K562 (cell line): Measurements from ENCODE around the gene NR4A2.

Experiments
- EP300 ChIP-seq: IDR thresholded peaks from 2 replicates; pipeline ENCODE4 v1.6.1; 2012; ENCODE audit warnings: low read length, improper control_type of control experiment
- ERF ChIP-seq: fragments of 450-650 bp; formaldehyde crosslinking; IDR thresholded peaks from 2 replicates; pipeline ENCODE4 v1.4.0; 2020; ENCODE audit warnings: mild to moderate bottlenecking, mixed read lengths
- NFE2 ChIP-seq: IDR thresholded peaks from 2 replicates; pipeline ENCODE4 v1.6.1; 2014; ENCODE audit warnings: antibody characterized with exemption, low read depth
- NFIC ChIP-seq: fragments of 450-650 bp; IDR thresholded peaks from 2 replicates; pipeline ENCODE4 v1.6.1; 2017; ENCODE audit warnings: mild to moderate bottlenecking, inconsistent platforms
- POLR2AphosphoS5 ChIP-seq: IDR thresholded peaks from 2 replicates; pipeline ENCODE4 v1.6.1; 2011; ENCODE audit warnings: mild to moderate bottlenecking, low read depth, low read length, moderate library complexity; ENCODE audit not compliant: control insufficient read depth, insufficient read depth
- TEAD1 ChIP-seq, 2 experiments: fragments of 450-650 bp in 1 of 2; sonication (generic) in 1 of 2; formaldehyde crosslinking; IDR thresholded peaks; 2 replicates each; pipeline versions ENCODE4 v1.4.0 to v1.8.0; 2020 to 2022; ENCODE audit warnings: mild to moderate bottlenecking in 2 of 2, missing genetic modification reagents in 1 of 2
- ZNF263 ChIP-seq: sonication (generic); formaldehyde crosslinking; IDR thresholded peaks from 2 replicates; pipeline ENCODE4 v1.8.0; 2022; ENCODE audit warnings: mild to moderate bottlenecking, missing genetic modification reagents, borderline replicate concordance
- ZNF764 ChIP-seq: fragments of 250-450 bp; sonication (Bioruptor Pico); IDR thresholded peaks from 2 replicates; pipeline ENCODE4 v1.4.0; 2020; ENCODE audit warnings: low read depth, mild to moderate bottlenecking, moderate library complexity
- TF ChIP-seq, protein P1 (sequence below): fragments of 450-650 bp; formaldehyde crosslinking; IDR thresholded peaks from 2 replicates; pipeline ENCODE4 v1.4.0; 2022; ENCODE audit warnings: missing genetic modification characterization

DNA sequence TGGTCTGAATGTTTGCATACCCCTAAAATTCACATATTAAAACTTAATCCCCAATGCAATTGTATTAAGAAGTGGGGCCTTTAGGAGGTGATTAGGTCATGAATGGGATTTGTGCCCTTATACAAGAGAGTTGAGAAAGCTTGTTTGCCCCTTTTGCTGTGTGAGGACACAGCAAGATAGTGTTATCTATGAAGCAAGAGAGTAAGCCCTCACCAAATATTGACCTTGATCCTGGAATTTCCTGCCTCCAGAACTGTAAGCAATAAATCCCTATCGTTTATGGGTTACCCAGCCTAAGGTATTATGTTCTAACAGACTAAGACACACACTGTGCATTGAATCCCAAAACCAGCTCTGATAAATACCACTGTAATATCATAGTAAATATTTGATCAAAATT lies 32.2 kb downstream of the NR4A2 start:
- TF ChIP-seq TEAD1 (CRISPR knock-in tag; IDR thresholded peaks at IDR 0.05) (no peak), ERF (CRISPR knock-in tag) (no peak), NFIC (no peak), ZNF764 (CRISPR knock-in tag) (no peak), EP300 (no peak), NFE2 (no peak), POLR2AphosphoS5 (no peak), ZNF263 (CRISPR knock-in tag) (no peak)
- TF ChIP-seq, protein P1, sequence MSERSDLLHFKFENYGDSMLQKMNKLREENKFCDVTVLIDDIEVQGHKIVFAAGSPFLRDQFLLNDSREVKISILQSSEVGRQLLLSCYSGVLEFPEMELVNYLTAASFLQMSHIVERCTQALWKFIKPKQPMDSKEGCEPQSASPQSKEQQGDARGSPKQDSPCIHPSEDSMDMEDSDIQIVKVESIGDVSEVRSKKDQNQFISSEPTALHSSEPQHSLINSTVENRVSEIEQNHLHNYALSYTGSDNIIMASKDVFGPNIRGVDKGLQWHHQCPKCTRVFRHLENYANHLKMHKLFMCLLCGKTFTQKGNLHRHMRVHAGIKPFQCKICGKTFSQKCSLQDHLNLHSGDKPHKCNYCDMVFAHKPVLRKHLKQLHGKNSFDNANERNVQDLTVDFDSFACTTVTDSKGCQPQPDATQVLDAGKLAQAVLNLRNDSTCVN (CRISPR knock-in tag) = no peak
